OCI-LY7 (cell line): Measurements from ENCODE around the gene CDH1. TPM values are rescaled to one million over a fixed set of nuclear protein-coding genes. Genes with fewer than 3 reads are reported as not detected.

Experiments
- BruUV-seq: library from RNA; stranded (reverse); fragments of 400-500 nt; replicated peaks from 2 replicates; lab custom pipeline; 2021; lab: Mats Ljungman, UMichigan
- CTCF ChIA-PET: fragments of 300-600 bp; sonication (Branson Sonifier 250); formaldehyde crosslinking; loops from one replicate; lab custom pipeline; 2022; ENCODE audit warnings: antibody characterized with exemption; ENCODE audit not compliant: unreplicated experiment; lab: Charles Lee
- POLR2A ChIA-PET: fragments of 300-600 bp; sonication (Branson Sonifier 250); formaldehyde crosslinking; loops from one replicate; lab custom pipeline; 2022; ENCODE audit warnings: antibody characterized with exemption; lab: Charles Lee
- DNase-seq: peaks from one replicate; pipeline ENCODE4 v3.0.0-alpha.2; 2015; ENCODE audit warnings: low spot score
- H2AFZ ChIP-seq: fragments of 200-600 bp; sonication (generic), shearing (Covaris generic); 2 replicates; pipeline ENCODE4 v1.6.1; 2014; ENCODE audit warnings: mild to moderate bottlenecking, antibody characterized with exemption, low read length, moderate library complexity
- H3K27ac ChIP-seq: fragments of 200-600 bp; sonication (generic); 2 replicates; pipeline ENCODE4 v1.5.1; 2014; ENCODE audit warnings: mixed run types, low read depth, mild to moderate bottlenecking, moderate library complexity, low read length, inconsistent platforms; ENCODE audit not compliant: poor library complexity, severe bottlenecking
- H3K36me3 ChIP-seq: fragments of 200-600 bp; sonication (generic); 2 replicates; pipeline ENCODE4 v1.6.1; 2014; ENCODE audit warnings: mild to moderate bottlenecking, antibody characterized with exemption, low read length, moderate library complexity, mixed read lengths; ENCODE audit not compliant: insufficient read depth
- H3K4me1 ChIP-seq: fragments of 200-600 bp; sonication (generic); 2 replicates; pipeline ENCODE4 v1.5.1; 2014; ENCODE audit warnings: mild to moderate bottlenecking, low read length; ENCODE audit not compliant: insufficient read depth, poor library complexity, severe bottlenecking
- H3K4me2 ChIP-seq: fragments of 200-600 bp; sonication (generic); 2 replicates; pipeline ENCODE4 v1.6.1; 2014; ENCODE audit warnings: mild to moderate bottlenecking, low read length
- H3K4me3 ChIP-seq: fragments of 200-600 bp; sonication (generic); 2 replicates; pipeline ENCODE4 v1.5.1; 2014; ENCODE audit warnings: mild to moderate bottlenecking, low read depth, low read length; ENCODE audit not compliant: poor library complexity, severe bottlenecking
- H3K79me2 ChIP-seq: fragments of 200-600 bp; sonication (generic); 2 replicates; pipeline ENCODE4 v1.6.1; 2016; ENCODE audit warnings: low read depth, mild to moderate bottlenecking, low read length, moderate library complexity, mixed read lengths; ENCODE audit not compliant: insufficient read depth
- H3K9me2 ChIP-seq: fragments of 200-600 bp; sonication (generic); 2 replicates; pipeline ENCODE4 v1.6.1; 2016; ENCODE audit warnings: mild to moderate bottlenecking, low read length, mixed read lengths; ENCODE audit not compliant: insufficient read depth
- H3K9me3 ChIP-seq: fragments of 200-600 bp; sonication (generic); 2 replicates; pipeline ENCODE4 v1.6.1; 2014; ENCODE audit warnings: mild to moderate bottlenecking, mixed run types, low read length, mixed read lengths
- H4K20me1 ChIP-seq: fragments of 200-600 bp; sonication (generic); 2 replicates; pipeline ENCODE4 v1.6.1; 2014; ENCODE audit warnings: mild to moderate bottlenecking, antibody characterized with exemption, low read length, moderate library complexity, mixed read lengths; ENCODE audit not compliant: insufficient read depth
- EZH2phosphoT487 ChIP-seq: fragments of 200-600 bp; sonication (generic); IDR thresholded peaks from 2 replicates; pipeline ENCODE4 v1.6.1; 2018; ENCODE audit warnings: low read depth, borderline replicate concordance, mild to moderate bottlenecking, mixed run types, antibody characterized with exemption, low read length, moderate library complexity, mixed read lengths
- intact Hi-C: fragments of 100-400 bp; cut with micrococcal nuclease; formaldehyde crosslinking; loops from one replicate; pipeline ENCODE4 v1.10.0; 2022; ENCODE audit not compliant: unreplicated experiment
- total RNA-seq, 2 experiments: library from RNA; depleted of rRNA in 1 of 2; stranded (reverse); fragments of >200 nt in 1 of 2; shearing (Covaris generic) in 1 of 2; gene quantifications; 2 replicates each; pipeline ENCODE4 v1.2.3, GENCODE V29; 2014 to 2022
- TF ChIP-seq, protein P1 (sequence below): fragments of 200-600 bp; sonication (generic); conservative IDR thresholded peaks from 2 replicates; pipeline ENCODE4 v1.5.1; 2014; ENCODE audit warnings: mild to moderate bottlenecking, antibody characterized with exemption, low read length, moderate library complexity, mixed read lengths

The CDH1 gene
- total RNA-seq, 2 experiments from 2014 or later = not detected

DNA sequence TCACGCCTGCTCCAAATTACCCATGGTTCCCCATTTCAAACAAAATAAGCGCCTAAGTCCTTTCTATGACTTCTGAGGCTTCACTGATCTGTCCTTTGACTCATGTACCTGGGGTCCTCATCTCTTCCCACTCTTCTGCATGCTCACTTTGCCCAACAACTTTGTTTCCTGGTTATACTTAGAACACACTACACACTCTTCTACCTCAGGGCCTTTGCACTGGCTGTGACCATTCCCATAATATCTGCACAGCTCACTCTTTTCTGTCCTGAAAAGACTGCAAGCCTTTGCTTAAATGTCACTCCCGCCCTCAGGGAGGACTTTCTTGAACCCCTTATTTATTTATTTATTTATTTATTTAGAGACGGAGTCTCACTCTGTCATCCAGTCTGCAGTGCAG lies 14.1 kb downstream of the CDH1 start:
- TF ChIP-seq EZH2phosphoT487 = no peak
- TF ChIP-seq, protein P1, sequence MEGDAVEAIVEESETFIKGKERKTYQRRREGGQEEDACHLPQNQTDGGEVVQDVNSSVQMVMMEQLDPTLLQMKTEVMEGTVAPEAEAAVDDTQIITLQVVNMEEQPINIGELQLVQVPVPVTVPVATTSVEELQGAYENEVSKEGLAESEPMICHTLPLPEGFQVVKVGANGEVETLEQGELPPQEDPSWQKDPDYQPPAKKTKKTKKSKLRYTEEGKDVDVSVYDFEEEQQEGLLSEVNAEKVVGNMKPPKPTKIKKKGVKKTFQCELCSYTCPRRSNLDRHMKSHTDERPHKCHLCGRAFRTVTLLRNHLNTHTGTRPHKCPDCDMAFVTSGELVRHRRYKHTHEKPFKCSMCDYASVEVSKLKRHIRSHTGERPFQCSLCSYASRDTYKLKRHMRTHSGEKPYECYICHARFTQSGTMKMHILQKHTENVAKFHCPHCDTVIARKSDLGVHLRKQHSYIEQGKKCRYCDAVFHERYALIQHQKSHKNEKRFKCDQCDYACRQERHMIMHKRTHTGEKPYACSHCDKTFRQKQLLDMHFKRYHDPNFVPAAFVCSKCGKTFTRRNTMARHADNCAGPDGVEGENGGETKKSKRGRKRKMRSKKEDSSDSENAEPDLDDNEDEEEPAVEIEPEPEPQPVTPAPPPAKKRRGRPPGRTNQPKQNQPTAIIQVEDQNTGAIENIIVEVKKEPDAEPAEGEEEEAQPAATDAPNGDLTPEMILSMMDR = no peak
- CTCF ChIA-PET = no interaction called here

DNA sequence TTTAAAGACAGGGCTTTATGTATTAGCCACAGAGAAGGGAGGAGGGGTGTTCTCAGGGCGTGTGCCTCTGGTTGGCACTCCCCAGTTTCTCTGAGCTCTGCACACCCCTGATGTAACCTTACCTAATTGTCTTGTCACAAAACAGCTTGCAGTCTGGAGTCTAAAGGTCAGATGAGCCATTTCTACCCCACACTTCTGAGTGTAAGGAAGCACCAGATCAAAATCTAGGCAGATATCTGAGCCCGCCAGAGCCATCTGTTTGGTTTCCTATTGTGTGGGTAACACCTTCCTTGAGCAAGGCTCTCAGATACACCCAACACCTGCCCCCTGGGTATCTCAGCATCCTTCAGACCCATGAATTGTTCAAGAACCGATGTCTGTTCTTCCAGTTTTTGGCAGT lies 15.5 kb downstream of the CDH1 start:
- Histone ChIP-seq H2AFZ (no peak overlapping the region), H3K36me3 (no peaks in the 10 kb centered on the region), H3K79me2 (no peaks in the 10 kb centered on the region), H3K4me3 (no peak overlapping the region), H3K27ac (no peak overlapping the region), H3K9me2 (no peaks in the 10 kb centered on the region), H3K9me3 (no peaks in the 10 kb centered on the region), H4K20me1 (no peaks in the 10 kb centered on the region), H3K4me2 (no peak overlapping the region), H3K4me1 (peaks cover 21% of the 10 kb centered on the region)
- intact Hi-C loops = no loop called here
- no TSS peak for BruUV-seq
- DNase-seq = no peak
- TF ChIP-seq, protein P1 = no peak
- POLR2A ChIA-PET = no interaction called here
- CTCF ChIA-PET = no interaction called here

More for the DNA sequence above, 14.1 kb downstream of the CDH1 start:
- Histone ChIP-seq H2AFZ (no peak overlapping the region), H3K9me3 (no peaks in the 10 kb centered on the region), H4K20me1 (no peaks in the 10 kb centered on the region), H3K79me2 (no peaks in the 10 kb centered on the region), H3K4me1 (peaks cover 7% of the 10 kb centered on the region), H3K4me2 (no peak overlapping the region), H3K9me2 (no peaks in the 10 kb centered on the region), H3K27ac (no peak overlapping the region), H3K36me3 (no peaks in the 10 kb centered on the region), H3K4me3 (no peak overlapping the region)
- POLR2A ChIA-PET = interaction anchor here (1.0 kb wide), 1 partner anchor 17 kb away, joined by 3 read pairs; no protein-coding TSS in a partner anchor
- DNase-seq = no peak
- BruUV-seq = no TSS peak
- intact Hi-C loops = no loop called here

DNA sequence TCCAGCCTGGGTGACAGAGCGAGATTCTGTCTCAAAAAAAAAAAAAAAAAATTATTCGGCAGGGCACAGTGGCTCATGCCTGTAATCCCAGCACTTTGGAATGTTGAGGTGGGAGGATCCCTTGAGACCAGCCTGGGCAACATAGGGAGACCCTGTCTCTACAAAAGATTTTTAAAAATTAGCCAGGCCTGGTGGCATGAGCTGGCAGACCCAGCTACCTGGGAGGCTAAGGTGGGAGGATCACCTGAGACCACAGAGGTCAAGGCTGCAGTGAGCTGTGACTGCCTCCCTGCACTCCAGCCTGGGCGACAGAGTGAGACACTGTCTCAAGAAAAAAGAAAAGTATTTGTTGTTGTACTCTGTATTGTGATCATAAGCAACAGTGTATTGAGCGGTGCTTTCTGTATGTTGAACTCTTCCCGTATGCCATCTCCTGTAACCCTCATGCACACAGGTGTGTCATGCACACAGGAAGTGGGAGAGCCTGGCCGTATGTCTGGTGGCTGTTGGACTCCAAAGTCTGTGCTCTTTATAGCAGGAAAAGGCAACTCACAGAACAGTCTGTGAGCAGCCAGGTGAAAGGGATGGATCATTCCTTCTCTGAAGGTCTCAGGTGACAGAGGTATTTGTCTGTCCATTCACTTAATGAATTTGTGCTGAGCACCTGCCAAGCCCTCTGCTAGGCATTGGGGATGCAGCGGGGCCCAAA lies 17.1 kb downstream of the CDH1 start:
- no TSS peak for BruUV-seq
- Histone ChIP-seq H3K4me2 (no peak overlapping the region), H3K9me2 (no peaks in the 10 kb centered on the region), H3K4me3 (no peak overlapping the region), H3K79me2 (no peaks in the 10 kb centered on the region), H3K36me3 (no peaks in the 10 kb centered on the region), H3K4me1 (peaks cover 23% of the 10 kb centered on the region), H2AFZ (no peak overlapping the region), H3K9me3 (no peaks in the 10 kb centered on the region), H4K20me1 (no peaks in the 10 kb centered on the region), H3K27ac (no peak overlapping the region)
- TF ChIP-seq EZH2phosphoT487 = no peak
- TF ChIP-seq, protein P1 = no peak
- intact Hi-C loops = no loop called here
- DNase-seq = no peak
- ChIA-PET POLR2A (no interaction called here), CTCF (no interaction called here)
